T follicular helper cell (primary cell): Measurements from ENCODE around the gene BMPR1B.

Source experiments
- DNase-seq: peaks from one replicate; pipeline ENCODE4 v3.0.0-alpha.2; 2020; ENCODE audit warnings: low read depth

BMPR1B gene

DNA sequence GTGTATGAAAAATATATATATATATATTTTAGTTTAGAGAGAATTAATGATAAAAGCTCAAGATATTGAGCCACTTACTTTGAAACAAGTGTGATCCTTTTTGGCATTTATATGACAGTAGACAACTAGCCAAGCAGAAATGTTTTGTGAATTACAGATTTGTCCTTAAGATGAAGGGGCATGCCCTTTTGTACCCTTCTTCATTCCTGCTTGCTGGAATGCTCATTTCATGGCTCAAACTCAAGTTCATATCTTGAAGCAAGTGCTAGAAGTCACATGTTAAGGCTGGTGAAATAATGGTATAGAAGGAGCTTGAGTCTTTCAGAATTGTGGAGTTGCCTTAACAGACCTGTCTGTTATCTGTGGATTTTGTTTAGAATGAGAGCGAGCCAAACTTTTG, 203.0 kb downstream of the BMPR1B start:
- DNase-seq: no peak

DNA sequence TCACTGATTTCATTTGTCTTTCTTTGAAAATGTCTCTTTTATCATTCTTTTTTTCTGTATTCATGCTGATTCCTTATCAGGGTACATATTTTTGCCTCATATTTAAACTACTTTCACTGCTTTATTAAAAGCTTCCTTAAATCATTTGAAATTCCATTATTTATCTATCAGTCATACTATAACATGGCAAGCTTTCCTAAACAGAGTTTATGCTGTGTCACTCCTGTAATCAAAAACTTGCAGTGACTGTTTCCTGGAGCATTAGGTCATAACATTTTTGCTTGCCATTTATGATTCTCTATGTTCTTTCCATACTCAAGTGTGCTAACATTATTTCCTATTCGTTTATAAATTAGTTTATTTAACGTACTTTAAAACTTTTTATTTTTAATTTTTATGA, 203.7 kb downstream of the BMPR1B start:
- no peak for DNase-seq

DNA sequence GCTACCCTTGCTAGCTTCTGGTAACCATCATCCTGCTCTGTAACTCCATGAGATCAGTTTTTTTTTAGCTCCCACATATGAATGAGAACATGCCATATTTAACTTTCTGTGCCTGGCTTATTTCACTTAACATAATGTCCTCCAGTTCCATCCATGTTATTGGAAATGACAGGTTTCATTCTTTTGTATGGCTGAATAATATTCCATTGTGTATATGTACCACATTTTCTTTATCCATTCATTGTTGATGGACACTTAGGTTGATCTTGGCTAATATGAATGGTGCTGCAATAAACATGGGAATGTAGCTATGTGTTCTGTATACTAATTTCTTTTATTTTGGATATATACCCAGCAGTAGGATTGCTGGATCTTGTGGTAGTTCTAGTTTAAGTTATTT, 204.7 kb downstream of the BMPR1B start:
- DNase-seq: no peak

DNA sequence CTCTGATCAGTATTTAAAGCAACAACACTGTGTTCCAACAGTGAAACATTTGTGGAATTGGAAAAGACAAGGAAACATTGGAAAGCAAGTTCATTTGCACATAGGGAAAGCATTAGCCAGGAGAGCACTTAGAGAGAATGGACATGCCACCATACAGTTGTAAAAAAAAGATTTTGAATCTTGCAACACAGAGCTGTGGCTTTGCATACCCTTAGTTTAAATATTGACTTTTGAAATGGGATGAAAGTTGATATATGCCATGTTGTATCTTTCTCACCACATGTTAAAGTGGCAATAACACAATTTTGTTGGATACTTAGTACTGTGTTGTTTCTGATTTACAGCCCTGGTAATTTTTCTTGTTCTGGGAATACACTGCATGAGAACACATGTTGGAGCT, 208.1 kb downstream of the BMPR1B start:
- no peak for DNase-seq

DNA sequence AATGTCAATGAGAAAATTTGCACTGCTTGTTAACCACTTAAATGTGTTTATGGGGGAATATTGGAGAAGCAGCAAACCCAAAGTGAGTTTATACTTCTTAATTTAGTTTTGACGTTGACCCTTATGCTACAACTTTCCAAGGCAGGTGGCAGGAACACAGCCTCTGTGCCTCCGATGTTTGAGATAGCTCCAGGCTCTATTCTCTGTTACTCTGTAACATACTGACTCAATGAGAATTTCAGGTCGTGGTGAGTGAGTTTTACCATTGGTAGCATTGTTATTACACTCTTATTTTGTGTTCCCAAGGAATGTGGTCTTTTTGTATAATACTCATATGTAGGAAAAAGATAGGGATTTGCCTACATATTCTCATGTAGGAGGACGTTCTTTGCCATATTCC, 210.7 kb downstream of the BMPR1B start:
- DNase-seq: no peak

DNA sequence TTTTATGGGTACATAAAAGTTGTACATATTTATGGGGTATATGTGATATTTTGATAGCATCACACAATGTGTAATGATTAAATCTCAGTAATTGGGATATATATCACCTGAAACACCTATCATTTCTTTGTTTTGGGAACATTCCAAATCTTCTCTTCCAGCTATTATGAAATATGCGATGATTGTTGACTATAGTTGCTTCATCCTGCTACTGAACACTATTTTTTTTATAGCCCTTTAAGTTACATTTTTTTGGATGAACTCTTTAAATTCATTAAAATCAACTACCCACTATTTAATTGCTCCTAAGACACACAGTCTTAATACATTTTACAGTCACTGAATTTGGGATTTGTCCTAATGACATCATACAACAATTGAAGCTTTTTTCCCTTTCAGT, 212.9 kb downstream of the BMPR1B start:
- no peak for DNase-seq

DNA sequence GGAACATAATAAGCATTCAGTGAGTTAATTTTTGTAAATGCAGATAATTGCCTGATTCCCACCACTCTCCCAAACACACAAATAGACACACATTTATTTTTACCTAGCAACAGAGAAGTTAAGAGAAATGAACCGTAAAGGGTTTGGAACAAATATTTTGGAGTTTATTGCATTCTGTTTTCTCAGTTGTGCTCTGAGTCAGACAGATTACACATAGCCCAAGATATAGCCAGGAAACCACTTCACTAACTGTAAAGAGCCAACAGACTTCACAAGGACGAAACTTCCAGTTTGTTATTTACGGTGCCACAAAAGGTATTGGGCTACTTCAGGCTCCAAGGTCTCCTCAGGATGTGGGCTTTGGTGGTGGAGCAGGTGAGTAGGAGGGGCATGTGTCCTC, 217.0 kb downstream of the BMPR1B start:
- no peak for DNase-seq

DNA sequence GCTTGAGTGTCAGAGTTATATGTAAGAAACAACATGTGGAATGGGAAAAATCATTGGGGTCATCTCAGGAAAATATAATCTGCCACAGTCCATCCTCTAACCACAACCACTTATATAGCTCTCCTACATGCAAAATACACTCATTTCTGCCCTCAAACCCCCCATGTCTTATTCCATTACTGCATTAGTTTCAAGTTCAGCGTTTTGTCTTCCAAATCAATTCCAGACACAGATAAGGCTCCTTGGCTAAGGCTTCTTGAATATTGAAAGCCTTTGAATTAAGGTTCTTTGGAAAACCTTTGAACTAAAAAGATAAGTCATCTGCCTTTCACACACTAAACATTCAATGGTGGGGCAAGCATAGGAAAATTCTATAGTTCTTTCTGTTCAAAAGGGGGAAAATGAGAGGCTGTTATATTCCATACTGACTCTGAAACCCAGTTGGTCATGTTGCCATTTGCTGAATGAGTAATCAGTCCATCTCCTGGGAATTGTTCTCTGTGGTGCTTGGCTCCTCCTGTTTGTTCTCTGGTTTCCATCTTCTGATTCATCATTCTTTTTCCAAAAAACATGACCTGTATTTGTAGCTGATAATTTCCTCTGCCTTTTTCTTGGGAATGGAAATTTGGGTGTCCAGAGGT, 218.7 kb downstream of the BMPR1B start:
- no peak for DNase-seq

DNA sequence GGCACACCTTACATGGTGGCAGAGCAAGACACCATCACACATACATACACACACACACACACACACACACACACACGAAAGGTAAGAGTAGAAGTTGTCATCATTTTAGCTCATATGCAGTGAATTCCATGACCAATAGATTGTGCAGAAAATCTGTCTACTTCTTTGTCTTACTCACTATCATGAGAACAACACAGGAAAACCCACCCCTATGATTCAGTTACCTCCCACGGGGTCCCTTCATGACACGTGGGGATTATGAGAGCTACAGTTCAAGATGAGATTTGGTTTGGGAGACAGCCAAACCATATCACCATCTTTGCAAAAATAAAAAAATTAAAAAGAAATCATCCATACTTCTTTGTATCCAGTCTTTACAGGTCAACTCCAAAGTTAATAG, 221.1 kb downstream of the BMPR1B start:
- DNase-seq: no peak

DNA sequence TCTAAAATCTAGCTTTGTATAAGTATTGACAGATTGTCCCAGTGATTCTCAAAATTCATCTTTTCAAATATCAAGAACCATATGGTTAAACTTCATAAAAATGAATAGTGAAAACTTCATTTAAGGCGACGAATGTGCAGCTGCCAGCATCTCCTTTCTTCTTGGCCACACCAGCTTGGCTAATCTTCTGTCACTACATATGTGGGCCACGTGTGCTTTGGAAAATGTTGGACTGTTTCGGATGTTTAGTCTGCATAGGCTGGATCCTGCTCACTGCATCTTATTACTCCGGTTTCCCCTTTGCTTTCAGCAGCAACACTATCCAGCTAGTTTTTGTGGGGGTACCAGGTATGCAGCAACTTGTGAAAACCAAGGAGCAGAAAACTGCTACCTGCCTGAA, 221.9 kb downstream of the BMPR1B start:
- DNase-seq: no peak

DNA sequence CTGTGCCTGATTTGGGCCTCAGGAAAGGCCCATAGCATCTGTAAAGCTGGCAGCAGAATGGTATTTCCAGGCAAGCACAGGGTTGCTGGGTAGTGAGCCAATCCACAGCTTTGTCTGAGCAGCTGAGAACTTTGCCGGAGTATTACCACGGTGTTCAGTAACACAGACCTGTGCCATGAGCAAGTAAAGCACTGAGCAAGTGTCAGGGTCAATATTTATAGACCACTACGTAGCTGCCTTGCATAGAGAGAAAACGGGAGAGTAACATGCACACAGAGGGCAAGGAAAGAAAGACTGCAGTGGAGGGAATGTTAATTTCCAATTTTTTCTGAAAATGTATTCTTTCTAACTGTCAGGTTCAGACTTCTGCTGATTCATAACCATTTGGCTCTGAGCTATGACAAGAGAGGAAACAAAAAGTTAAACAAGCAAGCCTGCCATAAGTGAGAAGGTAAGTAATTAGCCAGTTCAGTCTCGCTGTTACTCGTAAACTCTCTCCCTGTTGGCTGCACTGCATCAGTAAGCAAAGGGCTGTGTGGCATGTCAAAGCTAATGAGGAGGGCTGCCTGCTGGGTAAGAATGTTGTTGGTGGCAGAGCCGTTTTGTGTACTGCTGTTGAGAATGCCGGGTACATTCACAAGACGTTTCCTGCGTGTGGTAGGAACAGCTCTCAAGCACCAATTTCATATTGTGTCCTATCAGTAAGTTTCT, 238.1 kb downstream of the BMPR1B start:
- no peak for DNase-seq

DNA sequence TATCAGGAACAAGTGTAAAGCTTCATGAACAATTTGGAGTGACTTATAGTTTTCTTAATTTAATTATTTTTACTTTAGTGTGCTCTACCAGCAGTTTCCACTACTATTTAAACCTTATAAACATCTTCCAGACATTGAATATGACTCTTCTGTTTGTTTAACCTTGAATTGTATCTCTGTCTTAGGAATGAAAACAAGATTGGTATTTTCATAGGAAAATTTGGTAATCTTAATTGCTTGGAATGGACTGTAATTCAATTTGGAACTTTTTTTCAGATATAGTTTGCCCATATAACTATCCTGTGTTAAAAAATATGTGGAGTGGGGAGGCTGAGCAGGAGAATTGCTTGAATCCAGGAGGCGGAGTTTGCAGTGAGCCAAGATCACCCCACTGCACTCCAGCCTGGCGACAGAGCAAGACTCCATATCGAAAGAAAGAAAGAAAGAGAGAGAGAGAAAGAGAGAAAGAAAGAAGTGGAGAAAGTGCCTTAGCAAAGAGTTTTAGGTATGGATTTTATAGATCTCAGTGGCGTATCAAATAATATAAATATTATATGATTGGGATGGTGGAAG, 242.4 kb downstream of the BMPR1B start:
- DNase-seq: no peak

DNA sequence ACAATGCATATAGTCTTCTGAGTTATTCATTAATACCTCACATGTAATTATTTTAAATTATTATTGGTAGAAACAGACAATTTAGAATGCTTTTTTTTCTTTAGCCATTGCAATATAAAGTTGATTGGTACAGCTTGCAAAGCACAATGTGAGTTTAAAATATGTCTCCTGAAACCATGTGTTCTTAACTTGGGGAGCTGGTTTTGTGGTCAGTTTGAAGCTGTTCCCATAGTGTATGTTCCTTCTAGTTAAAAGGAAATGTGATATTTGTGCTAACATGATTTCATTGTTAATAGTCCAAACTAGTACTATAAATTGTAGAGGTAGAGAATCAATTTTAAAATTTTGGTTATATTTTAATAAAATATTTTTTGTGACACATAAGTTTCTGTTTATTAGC, 247.2 kb downstream of the BMPR1B start:
- no peak for DNase-seq

DNA sequence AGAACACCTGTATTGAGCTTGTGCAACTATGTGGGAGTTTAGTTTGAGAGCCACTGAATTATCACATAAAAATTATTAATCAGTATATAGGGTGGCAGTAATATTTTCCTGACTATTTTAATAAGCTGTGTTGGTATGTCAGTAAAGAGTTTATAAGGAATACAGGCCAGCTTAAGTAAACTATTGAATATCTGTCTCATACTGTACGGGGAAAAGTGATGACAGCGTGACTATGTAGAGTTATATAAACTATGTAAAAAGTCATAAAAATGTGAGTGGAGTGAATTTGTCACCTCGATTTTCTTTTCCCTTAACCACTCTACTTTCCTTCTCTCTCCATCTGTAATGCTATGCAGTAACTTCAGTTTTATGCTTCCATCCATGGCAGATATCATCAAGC, 250.2 kb downstream of the BMPR1B start:
- DNase-seq: no peak

DNA sequence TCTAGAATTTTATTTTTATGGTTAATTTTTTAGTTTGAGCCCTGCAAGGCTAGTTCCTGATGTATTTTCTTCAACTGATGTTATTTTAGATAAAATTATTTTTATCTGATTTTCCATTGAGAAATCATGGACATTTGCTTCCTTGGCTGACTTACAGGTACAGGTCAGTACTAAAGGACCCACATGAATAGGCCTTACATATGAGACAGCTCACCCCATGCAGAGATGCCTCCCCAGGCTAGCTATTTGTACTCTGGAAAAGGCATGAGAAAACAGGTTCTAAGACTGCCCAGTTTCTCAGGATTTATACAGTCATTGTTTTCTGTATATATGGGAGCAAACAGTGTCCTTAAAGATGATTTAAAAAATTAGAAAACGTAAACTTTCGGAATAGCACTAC, 255.5 kb downstream of the BMPR1B start:
- DNase-seq: no peak

DNA sequence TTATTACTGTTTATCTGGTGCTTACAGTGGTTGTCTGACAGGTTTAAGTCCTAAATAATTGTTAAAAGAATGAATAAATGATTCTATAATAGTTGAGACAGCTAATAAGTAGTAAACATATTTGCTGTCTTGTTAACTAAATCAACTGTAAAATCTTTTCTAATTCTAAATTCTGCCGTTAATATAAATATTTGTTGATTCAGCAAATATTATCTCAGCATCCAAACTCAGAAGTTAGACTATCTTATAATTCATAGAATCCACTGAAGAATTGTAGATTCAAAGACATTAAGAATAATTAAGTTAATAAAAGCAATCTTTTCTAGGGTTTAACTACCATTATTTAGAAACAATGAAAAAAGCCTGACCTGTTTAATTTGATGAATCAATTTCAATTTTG, 256.3 kb downstream of the BMPR1B start:
- no peak for DNase-seq

DNA sequence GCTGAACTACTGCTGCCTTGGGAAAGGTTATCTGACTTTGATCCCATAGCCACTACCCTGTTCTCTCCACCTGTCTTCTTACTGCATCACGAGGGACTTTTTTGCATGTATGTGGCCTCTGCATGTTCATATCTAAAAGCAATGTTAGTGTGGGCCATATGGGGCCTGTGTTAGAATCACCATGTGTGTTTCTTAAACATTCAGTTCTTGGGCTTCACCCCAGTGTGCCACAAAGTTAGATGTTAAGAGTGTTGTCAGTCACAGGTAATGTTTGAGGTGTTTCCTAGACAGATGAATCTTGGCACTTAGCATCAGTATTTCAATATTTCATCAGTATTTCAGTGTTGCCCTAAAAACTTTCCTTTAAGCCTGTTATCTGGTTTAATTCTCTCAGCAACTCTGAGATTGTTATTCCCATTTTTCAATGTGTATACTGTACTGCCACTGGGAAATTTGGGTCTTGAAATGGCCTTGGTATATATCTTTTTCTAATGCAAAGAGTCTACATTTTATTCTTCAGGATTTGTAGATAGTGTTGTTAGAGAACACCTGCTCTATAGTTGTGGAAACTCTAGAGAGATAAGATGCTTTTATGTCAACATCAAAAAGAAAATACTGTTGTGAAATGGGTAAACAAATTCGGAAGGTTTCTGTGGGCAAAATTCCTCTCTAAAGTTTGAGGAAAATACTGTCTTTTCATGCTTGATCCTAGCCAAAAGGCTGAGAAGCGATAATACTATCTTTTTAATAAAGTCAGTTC, 259.7 kb downstream of the BMPR1B start:
- DNase-seq: no peak

DNA sequence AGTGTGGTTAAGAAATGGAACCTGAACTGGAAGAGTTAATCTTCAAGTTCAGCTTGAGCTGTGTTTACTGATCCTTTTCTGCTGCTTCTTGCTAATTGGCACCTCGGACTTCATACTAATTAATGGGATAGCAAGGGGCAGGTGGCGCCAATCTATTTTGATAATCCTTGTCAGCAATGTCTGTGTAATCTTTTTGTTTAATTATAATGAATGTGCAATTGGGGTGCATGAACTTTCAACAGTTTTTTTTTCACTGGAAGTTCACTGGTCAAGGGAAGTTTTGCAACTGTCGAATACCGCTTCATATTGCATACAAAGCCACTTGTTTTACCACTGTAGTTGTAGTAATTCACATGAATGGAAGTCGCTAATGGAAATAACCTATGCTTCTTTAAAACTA, 261.0 kb downstream of the BMPR1B start:
- DNase-seq: no peak

DNA sequence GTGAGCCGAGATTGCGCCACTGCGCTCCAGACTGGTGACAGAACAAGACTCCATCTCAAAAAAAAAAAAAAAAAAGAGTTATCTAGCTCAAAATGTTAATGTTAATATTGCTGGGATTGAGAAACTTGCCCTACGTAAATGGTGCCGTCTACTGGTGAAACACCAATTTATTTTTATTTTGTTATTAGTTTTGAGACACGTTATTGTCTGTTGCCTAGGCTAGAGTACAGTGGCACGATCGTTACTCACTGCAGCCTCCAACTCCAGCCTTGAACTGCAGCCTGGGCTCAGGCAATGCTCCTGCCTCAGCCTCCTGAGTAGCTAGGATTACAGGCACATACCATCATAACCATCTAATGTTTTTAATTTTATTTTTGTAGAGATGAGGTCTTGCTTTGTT, 262.8 kb downstream of the BMPR1B start:
- no peak for DNase-seq

DNA sequence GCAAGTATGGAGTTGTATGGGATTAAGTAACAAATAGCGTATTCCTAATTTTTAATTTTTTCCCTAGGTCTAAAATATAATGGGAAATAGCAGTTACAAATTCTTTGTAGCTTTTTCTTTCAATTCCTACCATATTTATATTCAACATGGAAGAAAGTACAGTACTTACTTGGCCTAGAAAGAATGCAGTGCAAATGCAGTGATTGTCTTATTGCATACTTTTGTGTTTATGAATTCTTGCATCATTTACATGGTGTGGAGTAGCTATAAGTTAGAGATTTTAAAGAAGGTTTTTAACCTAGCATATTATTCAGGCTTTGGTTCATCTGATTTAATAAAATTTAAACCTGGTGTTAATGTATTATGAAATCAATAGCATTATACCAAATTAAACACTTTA, 263.3 kb downstream of the BMPR1B start:
- DNase-seq: no peak

DNA sequence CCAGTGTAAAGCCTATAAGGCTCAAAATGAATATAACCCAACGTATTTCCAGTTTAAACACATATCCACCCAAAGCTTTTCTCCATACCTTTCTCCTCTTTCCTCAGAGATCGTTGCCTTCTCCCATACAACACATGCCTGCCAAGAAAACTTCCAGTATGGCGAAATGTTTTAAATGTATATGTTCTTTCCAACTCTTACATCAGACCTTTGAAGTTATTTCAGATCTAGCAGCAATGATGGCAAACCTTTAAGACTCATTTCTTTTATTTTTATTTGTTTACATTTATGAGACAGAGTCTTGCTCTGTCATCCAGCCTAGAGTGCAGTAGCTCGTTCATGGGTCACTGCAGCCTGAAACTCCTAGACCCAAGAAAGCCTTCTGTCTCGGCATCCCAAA, 265.4 kb downstream of the BMPR1B start:
- no peak for DNase-seq

DNA sequence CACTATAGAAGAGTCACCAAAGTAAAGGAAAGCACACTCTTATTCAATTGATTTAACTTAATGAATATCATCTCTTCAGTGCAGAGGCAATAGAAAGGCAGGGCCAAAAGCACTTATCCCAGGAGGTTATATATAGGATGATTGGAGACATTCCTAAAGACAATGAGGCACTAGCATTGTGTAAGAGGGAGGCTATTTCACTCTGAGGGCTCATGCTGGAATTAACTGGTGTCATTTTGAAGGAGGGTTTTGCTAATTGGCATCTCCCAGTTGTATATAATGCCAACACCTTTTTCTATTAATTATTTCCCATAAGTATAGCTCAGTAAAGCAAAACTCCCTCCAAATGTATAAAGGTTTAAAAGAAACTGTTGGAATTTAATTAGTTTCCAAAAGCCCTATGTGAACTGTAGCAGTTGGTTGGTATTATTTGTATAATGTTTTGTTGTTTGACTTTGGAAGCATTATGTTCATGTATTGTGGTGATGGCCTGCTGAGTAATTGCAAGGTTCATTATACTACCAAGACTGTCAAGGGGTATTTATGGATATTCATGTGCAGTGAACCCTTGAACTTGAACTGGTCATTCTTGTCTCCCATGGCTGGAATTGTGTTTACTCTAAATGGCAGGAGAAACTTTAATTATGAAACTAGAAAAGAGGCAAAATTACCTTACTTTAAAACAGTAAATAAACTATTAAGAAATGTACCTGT, 270.3 kb downstream of the BMPR1B start:
- no peak for DNase-seq
